ENCODE data around the gene ANK3.

Gene ANK3

GRCh38 chr10:59993931-59994330 is 395.7 kb downstream of the ANK3 start:
- peaks cover 10% of the 10 kb centered on the region for H3K4me1 ChIP-seq (ENCODE audit: insufficient read depth, low read length)
- H3K9ac ChIP-seq (ENCODE audit: low read depth, low read length) = no peak overlapping the region
- H3K27me3 ChIP-seq (ENCODE audit: insufficient read depth, low read length) = no peaks in the 10 kb centered on the region
- no peak overlapping the region for H3K4me3 ChIP-seq (ENCODE audit: low read length)
- H3K36me3 ChIP-seq (ENCODE audit: insufficient read depth, low read depth, low read length) = no peaks in the 10 kb centered on the region
- no peak overlapping the region for H3K27ac ChIP-seq (ENCODE audit: low read length)
- no peaks in the 10 kb centered on the region for H3K9me3 ChIP-seq (ENCODE audit: insufficient read depth, low read depth, low read length)

GRCh38 chr10:59991661-59992060 is 398.0 kb downstream of the ANK3 start:
- Histone ChIP-seq H3K9ac (ENCODE audit: low read depth, low read length) (no peak overlapping the region), H3K4me1 (ENCODE audit: insufficient read depth, low read length) (peaks cover 10% of the 10 kb centered on the region), H3K36me3 (ENCODE audit: insufficient read depth, low read depth, low read length) (no peaks in the 10 kb centered on the region), H3K27ac (ENCODE audit: low read length) (no peak overlapping the region), H3K4me3 (ENCODE audit: low read length) (peak overlapping the region; percentile 6; the same call in 1 of the 2 replicates), H3K27me3 (ENCODE audit: insufficient read depth, low read length) (no peaks in the 10 kb centered on the region), H3K9me3 (ENCODE audit: insufficient read depth, low read depth, low read length) (no peaks in the 10 kb centered on the region; the same call in 1 of the 2 replicates)

- Histone ChIP-seq H3K27me3 (ENCODE audit: insufficient read depth, low read length) (no peaks in the 10 kb centered on the region), H3K9me3 (ENCODE audit: insufficient read depth, low read depth, low read length) (no peaks in the 10 kb centered on the region; the same call in 1 of the 2 replicates), H3K27ac (ENCODE audit: low read length) (no peak overlapping the region), H3K4me1 (ENCODE audit: insufficient read depth, low read length) (peaks cover 10% of the 10 kb centered on the region), H3K4me3 (ENCODE audit: low read length) (peak overlapping the region; percentile 6; the same call in 1 of the 2 replicates), H3K9ac (ENCODE audit: low read depth, low read length) (peak overlapping the region; percentile 45; the same call in 1 of the 2 replicates), H3K36me3 (ENCODE audit: insufficient read depth, low read depth, low read length) (no peaks in the 10 kb centered on the region)
Observed at GRCh38 chr10:59991117-59991516, 398.6 kb downstream of the ANK3 start.

- H3K9ac ChIP-seq (ENCODE audit: low read depth, low read length) = no peak overlapping the region
- H3K4me3 ChIP-seq (ENCODE audit: low read length) = no peak overlapping the region
- H3K9me3 ChIP-seq (ENCODE audit: insufficient read depth, low read depth, low read length) = no peaks in the 10 kb centered on the region; the same call in 1 of the 2 replicates
- H3K27me3 ChIP-seq (ENCODE audit: insufficient read depth, low read length) = no peaks in the 10 kb centered on the region
- no peaks in the 10 kb centered on the region; the same call in 1 of the 2 replicates for H3K4me1 ChIP-seq (ENCODE audit: insufficient read depth, low read length)
- no peak overlapping the region for H3K27ac ChIP-seq (ENCODE audit: low read length)
- no peaks in the 10 kb centered on the region for H3K36me3 ChIP-seq (ENCODE audit: insufficient read depth, low read depth, low read length)
Observed at GRCh38 chr10:59985639-59986038, 404.0 kb downstream of the ANK3 start.

- no peaks in the 10 kb centered on the region for H3K27me3 ChIP-seq (ENCODE audit: insufficient read depth, low read length)
- H3K4me1 ChIP-seq (ENCODE audit: insufficient read depth, low read length) = no peaks in the 10 kb centered on the region
- H3K4me3 ChIP-seq (ENCODE audit: low read length) = no peak overlapping the region
- no peaks in the 10 kb centered on the region; the same call in 1 of the 2 replicates for H3K9me3 ChIP-seq (ENCODE audit: insufficient read depth, low read depth, low read length)
- no peak overlapping the region for H3K27ac ChIP-seq (ENCODE audit: low read length)
- H3K9ac ChIP-seq (ENCODE audit: low read depth, low read length) = no peak overlapping the region
- H3K36me3 ChIP-seq (ENCODE audit: insufficient read depth, low read depth, low read length) = no peaks in the 10 kb centered on the region
Observed at GRCh38 chr10:59984415-59984814, 405.3 kb downstream of the ANK3 start.

GRCh38 chr10:59980356-59980755 is 409.3 kb downstream of the ANK3 start:
- H3K4me3 ChIP-seq (ENCODE audit: low read length) = no peak overlapping the region
- no peaks in the 10 kb centered on the region for H3K4me1 ChIP-seq (ENCODE audit: insufficient read depth, low read length)
- H3K27me3 ChIP-seq (ENCODE audit: insufficient read depth, low read length) = no peaks in the 10 kb centered on the region
- H3K36me3 ChIP-seq (ENCODE audit: insufficient read depth, low read depth, low read length) = no peaks in the 10 kb centered on the region
- H3K9me3 ChIP-seq (ENCODE audit: insufficient read depth, low read depth, low read length) = peaks cover 20% of the 10 kb centered on the region
- H3K9ac ChIP-seq (ENCODE audit: low read depth, low read length) = no peak overlapping the region
- H3K27ac ChIP-seq (ENCODE audit: low read length) = no peak overlapping the region

- Histone ChIP-seq H3K9ac (ENCODE audit: low read depth, low read length) (no peak overlapping the region), H3K27me3 (ENCODE audit: insufficient read depth, low read length) (no peaks in the 10 kb centered on the region), H3K4me3 (ENCODE audit: low read length) (no peak overlapping the region; the same call in 1 of the 2 replicates), H3K4me1 (ENCODE audit: insufficient read depth, low read length) (no peaks in the 10 kb centered on the region), H3K27ac (ENCODE audit: low read length) (no peak overlapping the region), H3K36me3 (ENCODE audit: insufficient read depth, low read depth, low read length) (no peaks in the 10 kb centered on the region), H3K9me3 (ENCODE audit: insufficient read depth, low read depth, low read length) (peaks cover 20% of the 10 kb centered on the region)
Observed at GRCh38 chr10:59977486-59977885, 412.2 kb downstream of the ANK3 start.

GRCh38 chr10:59976909-59977308 is 412.8 kb downstream of the ANK3 start:
- H3K4me1 ChIP-seq (ENCODE audit: insufficient read depth, low read length) = no peaks in the 10 kb centered on the region
- no peak overlapping the region for H3K4me3 ChIP-seq (ENCODE audit: low read length)
- H3K27ac ChIP-seq (ENCODE audit: low read length) = no peak overlapping the region
- H3K27me3 ChIP-seq (ENCODE audit: insufficient read depth, low read length) = no peaks in the 10 kb centered on the region
- H3K9ac ChIP-seq (ENCODE audit: low read depth, low read length) = no peak overlapping the region
- peaks cover 20% of the 10 kb centered on the region for H3K9me3 ChIP-seq (ENCODE audit: insufficient read depth, low read depth, low read length)
- no peaks in the 10 kb centered on the region for H3K36me3 ChIP-seq (ENCODE audit: insufficient read depth, low read depth, low read length)
